Activated CD8-positive, alpha-beta memory T cell treated with anti-CD3 and anti-CD28 coated beads for 48 hours (primary cell): Measurements from ENCODE around the gene HES4.
A peak's percentile ranks its signal among the peaks of the same experiment; 100 is the strongest.

Experiments used
- DNase-seq, 3 experiments: peaks; one replicate each; pipeline ENCODE4 v3.0.0-alpha.2; 2020; ENCODE audit warnings: low read depth in 2 of 3, low spot score in 2 of 3

The HES4 gene, protein sequence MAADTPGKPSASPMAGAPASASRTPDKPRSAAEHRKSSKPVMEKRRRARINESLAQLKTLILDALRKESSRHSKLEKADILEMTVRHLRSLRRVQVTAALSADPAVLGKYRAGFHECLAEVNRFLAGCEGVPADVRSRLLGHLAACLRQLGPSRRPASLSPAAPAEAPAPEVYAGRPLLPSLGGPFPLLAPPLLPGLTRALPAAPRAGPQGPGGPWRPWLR

DNA sequence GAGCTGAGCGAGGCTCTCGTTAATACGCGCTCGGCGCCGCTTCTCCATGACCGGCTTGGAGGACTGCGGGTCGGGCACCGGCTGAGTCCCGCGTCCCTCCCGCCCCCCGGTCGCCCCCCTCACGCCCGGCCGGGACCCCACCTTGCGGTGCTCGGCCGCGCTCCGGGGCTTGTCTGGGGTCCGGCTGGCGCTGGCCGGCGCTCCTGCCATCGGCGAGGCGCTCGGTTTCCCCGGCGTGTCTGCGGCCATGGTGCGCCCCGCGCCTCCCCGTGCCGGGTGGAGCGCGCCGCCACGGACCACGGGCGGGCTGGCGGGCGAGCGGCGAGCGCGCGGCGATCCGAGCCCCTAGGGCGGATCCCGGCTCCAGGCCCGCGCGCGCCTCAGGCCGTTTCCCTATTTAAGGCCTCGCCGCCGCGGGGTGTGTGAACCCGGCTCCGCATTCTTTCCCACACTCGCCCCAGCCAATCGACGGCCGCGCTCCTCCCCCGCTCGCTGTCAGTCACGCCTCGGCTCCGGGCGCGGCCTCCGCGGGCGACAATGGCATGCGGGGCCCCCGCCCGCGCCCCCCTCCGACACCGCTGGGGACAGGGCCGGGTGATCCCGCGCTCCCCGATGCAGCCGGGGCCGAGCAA is at the start of gene HES4:
TSS of gene HES4 (minus strand) at position 373 of the 632 bp plus-strand sequence. CDS start at position 249, 124 bp downstream.
- DNase-seq = no peak

DNA sequence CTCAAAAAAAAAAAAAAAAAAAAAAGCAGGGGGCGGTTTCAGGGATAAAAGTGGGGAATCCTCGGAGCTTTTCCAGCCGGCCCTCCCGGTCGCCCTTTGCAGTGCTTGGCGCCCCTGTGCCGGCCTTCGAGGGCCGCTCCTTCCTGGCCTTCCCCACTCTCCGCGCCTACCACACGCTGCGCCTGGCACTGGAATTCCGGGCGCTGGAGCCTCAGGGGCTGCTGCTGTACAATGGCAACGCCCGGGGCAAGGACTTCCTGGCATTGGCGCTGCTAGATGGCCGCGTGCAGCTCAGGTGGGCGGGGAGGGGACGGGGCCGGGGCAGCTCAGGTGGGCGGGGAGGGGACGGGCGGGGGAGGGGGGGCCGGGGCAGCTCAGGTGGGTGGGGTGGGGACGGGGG is 48.9 kb upstream of the HES4 start:
- no peak for DNase-seq

DNA sequence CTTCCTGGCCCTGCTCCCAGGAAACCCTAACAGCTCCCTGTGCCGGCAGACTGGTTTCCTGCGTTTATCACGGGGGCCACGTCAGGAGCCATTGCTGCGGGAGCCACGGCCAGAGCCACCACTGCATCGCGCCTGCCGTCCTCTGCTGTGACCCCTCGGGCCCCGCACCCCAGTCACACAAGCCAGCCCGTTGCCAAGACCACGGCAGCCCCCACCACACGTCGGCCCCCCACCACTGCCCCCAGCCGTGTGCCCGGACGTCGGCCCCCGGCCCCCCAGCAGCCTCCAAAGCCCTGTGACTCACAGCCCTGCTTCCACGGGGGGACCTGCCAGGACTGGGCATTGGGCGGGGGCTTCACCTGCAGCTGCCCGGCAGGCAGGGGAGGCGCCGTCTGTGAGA is 48.1 kb upstream of the HES4 start:
- DNase-seq = no peak

DNA sequence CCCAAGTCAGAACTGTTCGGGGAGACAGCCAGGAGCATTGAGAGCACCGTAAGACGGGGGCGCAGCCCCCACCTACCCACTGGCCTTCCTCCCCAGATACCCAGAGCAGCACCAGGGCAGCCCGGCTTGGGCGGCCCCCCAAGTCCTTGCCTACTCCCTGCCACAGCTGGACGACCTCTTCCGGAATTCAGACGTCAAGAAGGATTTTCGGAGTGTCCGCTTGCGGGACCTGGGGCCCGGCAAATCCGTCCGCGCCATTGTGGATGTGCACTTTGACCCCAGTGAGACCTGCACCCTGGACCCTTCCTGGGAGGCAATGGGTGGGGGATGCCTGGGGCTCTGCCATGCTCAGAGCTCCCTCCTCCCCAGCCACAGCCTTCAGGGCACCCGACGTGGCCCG is 47.5 kb upstream of the HES4 start:
- DNase-seq = no peak

DNA sequence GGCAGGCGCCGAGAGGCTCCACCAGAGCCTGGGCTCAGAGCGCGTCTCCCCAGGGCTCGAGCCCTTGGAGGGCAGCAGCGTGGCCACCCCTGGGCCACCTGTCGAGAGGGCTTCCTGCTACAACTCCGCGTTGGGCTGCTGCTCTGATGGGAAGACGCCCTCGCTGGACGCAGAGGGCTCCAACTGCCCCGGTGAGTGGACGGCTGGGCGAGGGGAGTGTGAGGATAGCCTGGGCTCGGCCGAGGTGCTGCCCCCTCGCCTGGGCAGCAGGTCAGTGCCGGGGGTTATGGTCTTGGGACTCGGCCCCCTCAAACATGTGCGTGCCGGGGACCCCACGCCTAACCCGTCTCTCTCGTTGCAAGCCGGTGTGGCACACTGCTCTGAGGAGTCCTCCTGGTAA is 46.9 kb upstream of the HES4 start:
- no peak for DNase-seq

DNA sequence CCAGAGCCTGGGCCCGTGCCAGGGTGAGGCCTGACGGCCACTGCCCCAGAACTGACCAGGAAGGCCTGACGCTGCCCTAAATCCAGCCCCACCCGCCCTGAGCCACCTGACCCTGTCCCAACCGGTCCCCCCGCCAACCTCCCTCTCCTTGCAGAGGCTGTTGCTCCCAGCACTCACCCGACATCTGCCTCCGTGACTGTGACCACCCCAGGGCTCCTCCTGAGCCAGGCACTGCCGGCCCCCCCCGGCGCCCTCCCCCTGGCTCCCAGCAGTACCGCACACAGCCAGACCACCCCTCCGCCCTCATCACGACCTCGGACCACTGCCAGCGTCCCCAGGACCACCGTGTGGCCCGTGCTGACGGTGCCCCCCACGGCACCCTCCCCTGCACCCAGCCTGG is 46.3 kb upstream of the HES4 start:
- no peak for DNase-seq

DNA sequence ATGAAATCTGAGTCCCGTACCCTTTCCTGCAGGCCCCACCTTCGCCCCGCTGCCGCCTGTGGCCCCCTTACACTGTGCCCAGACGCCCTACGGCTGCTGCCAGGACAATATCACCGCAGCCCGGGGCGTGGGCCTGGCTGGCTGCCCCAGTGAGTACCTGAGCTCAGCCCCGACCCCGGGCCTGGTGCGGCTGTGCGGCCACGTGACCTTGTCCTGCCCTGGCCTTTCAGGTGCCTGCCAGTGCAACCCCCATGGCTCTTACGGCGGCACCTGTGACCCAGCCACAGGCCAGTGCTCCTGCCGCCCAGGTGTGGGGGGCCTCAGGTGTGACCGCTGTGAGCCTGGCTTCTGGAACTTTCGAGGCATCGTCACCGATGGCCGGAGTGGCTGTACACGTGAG is 45.2 kb upstream of the HES4 start:
- DNase-seq = no peak

DNA sequence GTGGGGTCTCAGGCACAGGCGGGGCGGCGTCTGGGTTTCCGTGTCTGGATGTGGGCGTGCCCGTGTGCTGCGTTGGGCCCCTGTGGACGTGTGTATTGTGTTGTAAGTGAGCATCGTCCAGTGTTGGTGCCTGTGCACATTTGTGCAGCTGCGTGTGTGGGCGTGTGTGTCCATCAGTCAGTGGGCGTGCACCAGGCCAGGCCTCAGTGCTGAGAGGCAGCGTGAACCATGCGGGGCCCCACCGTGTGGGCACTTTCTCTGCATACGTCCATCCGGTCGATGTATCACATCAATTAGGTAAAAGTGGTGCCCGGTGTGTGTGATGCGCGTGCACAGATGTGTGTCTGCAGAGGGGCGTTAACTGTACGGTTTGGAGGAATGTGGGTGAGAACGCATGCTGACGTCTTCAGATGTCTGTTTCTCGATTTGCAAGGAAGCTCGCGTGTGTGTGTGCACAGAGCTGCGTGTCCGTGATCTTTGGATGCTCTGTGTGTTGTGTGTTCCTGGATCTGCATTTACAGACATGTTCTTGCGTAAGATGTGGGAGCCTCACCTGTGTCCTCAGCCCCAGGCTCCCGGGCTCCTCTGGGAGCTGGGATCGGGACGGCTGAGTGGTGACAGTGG is 44.7 kb upstream of the HES4 start:
- no peak for DNase-seq

DNA sequence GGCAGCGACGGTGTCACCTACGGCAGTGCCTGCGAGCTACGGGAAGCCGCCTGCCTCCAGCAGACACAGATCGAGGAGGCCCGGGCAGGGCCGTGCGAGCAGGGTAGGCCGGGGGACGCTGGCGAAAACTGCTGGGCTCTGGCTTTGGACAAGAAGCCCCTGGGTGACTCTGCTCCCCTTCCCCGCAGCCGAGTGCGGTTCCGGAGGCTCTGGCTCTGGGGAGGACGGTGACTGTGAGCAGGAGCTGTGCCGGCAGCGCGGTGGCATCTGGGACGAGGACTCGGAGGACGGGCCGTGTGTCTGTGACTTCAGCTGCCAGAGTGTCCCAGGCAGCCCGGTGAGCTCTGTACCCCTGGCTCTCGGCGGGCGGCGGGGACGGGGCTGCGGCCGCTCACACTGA is 44.0 kb upstream of the HES4 start:
- DNase-seq = no peak

DNA sequence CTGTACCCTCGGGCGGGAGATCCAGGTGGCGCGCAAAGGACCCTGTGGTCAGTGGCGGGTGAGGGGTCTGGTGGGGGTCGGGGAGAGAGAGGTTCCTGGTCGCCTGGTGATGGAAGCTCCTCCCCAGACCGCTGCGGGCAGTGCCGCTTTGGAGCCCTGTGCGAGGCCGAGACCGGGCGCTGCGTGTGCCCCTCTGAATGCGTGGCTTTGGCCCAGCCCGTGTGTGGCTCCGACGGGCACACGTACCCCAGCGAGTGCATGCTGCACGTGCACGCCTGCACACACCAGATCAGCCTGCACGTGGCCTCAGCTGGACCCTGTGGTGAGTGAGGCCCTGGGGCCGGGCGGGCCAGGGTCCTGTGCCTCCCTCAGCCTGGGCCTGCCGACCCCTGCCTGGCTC is 43.5 kb upstream of the HES4 start:
- no peak for DNase-seq

DNA sequence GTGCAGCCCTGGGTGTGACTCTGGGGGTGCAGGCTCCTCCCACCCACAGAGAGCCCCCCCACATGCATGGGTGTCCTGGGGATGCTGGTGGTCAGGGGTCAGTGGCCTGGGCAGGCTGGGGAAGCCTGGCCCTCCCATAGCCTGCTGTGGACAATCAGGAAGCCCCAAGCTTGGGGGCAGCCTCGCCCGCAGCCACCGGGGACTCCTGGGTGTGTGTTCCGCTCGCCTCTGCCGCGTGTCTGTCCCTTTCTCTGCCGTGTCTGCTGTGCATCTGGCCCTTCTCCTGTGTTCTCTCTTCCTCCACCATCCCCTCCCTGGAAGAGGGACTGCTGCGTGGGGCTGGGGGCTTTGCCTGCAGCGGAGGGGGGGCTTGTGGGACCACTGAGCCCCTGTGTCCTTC is 42.9 kb upstream of the HES4 start:
- no peak for DNase-seq

DNA sequence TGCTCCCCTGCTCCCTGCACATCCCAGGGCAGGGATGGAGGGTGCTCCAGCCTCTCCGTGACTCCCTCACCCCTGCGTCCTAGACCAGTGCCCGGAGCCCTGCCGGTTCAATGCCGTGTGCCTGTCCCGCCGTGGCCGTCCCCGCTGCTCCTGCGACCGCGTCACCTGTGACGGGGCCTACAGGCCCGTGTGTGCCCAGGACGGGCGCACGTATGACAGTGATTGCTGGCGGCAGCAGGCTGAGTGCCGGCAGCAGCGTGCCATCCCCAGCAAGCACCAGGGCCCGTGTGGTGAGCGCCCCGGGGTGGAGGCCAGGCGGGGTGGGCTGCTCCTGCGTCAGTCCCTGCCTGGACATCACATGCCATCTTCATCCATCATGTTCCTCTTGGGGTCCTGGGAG is 42.0 kb upstream of the HES4 start:
- DNase-seq = no peak

DNA sequence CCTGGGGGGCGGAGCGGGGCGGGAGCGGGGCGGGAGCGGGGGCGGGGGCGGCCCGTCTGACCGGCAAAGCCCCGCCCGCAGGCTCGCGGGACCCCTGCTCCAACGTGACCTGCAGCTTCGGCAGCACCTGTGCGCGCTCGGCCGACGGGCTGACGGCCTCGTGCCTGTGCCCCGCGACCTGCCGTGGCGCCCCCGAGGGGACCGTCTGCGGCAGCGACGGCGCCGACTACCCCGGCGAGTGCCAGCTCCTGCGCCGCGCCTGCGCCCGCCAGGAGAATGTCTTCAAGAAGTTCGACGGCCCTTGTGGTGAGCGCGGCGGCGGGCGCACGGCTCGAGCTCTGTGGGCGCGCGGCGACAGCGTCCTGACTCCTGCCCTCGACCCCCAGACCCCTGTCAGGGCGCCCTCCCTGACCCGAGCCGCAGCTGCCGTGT is 41.2 kb upstream of the HES4 start:
- DNase-seq = no peak

DNA sequence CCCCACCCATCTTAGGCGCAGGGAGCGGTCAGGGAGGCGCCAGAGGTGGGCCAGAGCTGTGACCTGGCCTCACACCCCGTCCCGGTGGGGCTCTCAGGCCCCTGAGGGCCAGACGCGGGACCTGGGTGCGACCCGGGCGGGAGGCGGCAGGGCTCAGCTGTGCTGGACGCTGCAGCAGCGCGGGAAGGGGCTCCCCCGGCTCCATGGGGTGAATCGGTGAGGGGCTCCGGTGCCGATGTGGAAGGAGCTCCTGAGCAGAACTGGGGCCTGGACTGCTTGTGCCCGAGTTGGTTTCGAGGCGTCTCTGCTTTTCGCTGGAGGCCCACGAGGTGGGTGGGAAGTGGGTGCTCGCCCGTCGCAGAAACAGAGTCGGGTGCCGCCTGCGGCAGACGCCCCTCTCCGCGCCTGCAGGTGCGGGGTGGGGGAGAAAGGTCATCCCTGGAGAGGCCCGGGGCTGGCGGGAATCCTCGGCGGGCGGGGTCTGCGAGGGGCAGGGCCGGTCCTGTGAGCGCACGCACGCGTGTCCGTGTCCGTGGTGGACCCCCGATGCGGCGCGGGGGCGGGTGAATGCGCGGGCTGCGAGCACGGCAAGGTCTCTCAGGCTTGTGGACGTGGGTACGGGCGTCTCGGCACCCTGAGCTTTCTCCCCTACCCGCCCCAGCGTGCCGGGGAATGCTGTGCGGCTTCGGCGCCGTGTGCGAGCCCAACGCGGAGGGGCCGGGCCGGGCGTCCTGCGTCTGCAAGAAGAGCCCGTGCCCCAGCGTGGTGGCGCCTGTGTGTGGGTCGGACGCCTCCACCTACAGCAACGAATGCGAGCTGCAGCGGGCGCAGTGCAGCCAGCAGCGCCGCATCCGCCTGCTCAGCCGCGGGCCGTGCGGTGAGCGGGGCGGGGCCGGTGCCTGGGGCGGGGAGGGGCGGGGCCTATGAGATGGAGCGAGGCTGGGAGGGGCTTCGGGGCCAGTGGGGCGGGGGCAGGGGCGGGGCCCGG is 40.4 kb upstream of the HES4 start:
- peak in 2 of 3 experiments; percentile 41 to 66 for DNase-seq

DNA sequence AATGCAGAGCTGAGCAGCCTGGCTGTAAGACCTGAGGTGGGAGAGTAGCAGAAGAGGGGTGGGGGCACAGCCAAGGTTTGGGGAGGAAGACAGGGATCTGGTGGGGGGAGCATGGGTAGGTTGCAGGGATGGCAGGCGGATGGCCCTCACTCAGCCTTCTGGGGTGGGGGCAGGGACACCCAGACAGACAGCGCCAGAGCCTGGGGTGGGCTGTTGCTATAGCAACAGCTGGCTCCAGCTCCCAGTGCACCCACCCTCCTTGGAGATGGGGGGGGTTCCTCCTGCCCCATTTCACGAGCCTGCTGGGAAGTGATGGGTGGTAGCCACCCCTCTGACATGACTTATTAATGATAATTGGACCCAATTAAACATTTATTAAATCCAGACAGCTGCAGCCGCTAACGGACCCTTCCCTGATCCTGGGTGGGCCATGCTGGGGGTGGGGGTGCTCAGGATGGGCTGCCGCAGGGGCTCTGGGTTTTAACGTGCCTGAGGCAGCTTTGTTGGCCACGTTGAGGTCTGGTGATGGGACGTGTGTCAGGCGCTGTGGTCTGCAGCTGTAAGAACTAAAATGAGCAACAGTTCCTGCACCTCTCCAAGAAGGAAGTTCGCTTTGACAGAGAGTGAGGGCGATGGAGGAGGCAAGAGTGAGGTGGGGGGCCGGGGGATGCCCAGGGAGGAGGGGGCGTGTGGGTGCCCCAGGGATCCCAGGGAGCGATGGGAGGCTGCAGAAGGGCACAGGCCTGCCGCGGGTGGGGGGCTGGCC is 39.4 kb upstream of the HES4 start:
- no peak for DNase-seq

DNA sequence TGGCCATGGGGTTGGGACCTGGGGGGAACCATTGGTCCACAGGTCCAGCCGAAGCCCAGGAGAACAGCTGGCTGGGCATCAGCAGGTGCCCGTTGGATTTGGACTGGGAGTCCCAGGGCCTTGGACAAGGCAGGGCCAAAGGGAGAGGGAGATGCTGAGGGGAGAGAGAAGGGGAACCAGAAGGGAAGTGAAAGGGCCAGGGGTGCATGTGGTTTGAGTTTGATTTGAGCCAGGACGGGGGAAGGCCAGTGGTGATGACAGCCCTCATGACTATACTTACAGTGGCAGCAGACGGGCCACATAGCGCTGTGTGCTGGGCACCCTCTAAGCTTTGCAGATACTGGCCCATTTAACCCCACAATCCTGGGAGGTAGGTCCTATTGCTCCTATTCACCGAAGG is 38.8 kb upstream of the HES4 start:
- DNase-seq = no peak

DNA sequence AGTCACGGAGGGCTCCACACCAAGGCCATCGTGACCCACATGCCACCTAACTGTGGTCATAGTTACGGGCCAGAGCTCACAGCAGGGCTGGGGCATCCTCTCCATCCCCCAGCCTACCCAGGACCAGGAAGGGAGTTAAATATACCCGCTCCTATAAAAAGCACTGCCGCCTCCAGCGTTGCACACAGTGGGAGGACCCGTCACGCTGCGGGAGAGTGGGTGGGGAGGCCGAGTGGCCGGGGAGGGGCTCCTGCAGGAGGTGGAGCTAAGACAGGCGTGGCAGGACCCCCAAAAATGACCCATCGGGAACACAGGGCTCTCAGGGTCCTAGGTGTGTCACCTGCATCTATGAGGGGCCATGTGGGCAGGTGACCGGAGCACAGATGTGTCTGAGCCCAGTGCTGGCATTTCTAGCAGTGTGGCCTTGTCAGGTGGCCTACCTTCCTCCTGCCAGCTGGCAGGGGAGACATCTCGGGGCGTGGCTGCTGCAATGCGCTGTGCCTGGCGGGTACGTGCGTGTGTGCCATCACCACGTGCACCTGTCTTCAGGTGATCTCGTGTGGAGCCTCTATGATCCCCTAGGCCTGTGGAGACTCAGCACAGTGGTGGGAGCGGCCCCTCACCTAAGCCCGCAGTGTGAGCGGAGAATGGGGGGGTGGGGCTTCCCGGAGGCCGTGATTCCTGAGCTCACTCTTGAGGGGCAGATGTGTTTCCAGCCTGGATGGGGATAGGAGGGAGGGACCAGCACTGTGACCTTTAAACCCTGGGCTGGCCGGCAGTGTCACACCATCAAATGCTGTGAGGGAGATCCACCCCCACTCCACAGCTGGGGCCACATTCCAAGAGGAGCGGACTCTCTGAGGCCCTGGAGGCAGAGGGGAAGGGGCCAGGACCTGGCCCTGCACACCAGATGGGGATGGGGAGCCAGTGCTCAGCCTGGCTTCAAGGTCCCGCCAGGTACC is 37.8 kb upstream of the HES4 start:
- no peak for DNase-seq

DNA sequence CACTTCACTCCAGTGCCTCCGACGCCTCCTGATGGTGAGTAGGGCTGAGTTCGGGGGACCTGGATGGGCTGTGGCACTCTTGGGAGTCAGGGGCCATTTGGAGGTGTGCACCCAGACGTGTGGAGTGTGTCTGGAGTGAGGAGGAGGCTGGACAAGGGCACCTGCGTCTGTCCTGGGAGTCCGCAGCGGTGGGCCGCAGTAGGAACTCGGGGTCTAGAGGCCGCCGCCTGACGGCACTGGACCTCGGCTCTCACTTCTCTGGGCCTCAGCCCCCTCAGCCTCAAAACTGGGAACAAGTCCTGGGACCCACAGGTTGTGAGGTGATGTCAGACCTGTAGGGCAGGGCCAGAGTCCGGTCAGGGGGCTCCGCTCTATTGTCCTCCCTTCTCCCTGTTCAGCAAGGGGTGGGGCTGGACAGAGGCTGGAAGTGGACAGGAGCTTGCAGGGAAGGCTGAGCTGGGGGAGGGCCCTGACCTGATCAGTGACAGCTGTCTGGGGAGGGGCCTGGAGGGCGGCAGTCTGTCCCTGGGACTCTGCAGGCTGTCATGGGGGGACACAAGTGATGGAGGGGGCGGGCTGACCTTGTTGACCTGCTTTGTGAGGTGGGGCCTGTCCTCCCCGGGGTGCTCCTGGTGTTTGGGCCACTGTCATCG is 35.5 kb upstream of the HES4 start:
- DNase-seq = no peak

DNA sequence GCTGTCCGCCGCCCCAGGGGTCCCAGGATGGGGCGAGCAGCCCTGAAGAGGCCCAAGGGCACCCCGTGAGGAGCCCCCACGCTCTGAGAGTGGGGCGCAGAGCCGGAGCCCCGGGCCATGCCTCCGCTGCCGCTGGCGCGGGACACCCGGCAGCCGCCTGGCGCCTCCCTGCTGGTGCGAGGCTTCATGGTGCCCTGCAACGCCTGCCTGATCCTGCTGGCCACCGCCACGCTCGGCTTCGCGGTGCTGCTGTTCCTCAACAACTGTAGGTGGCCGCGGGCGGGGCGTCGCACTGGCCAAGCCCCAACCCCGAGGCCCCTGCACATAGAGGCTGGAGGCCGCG is 34.5 kb upstream of the HES4 start:
- DNase-seq = no peak
